ENCODE data around the gene HTT-AS.
"Not testable (repeated sequence)": the region's sequence is repeated elsewhere in the genome, so short reads cannot be mapped to it uniquely, and the experiment has no call there.

HTT-AS gene

DNA sequence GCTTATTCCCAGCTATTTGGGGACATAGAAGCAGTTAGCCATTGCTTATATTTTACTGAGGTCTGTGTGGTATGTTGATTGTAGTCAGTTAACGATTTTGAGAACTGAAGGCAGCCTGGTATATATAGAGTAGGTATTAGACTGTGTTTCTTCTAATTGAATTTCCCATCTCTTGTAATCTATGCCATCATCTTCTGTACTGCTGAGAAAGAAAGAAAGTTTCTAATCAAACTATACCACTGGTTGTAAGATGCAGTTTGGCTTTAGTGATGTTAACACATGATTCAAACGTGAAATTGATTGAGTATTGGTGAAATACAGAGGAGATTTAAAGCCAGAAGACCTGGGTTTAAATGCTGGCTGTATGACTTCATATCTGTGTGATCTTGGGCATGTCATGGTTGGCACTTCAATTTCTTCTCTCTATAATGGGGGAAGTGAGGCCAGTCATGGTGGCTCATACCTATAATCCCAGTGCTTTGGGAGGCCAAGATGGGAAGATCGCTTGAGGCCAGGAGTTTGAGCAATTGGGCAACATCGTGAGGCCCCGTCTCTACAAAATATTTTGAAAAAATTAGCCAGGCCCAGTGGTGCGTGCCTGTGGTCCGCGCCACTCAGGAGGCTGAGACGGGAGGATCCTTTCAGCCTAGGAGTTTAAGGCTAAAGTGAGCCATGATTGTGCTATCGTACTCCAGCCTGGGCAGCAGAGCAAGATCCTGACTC, 11.8 kb upstream of the HTT-AS start:
- DNase-seq = no peak

DNA sequence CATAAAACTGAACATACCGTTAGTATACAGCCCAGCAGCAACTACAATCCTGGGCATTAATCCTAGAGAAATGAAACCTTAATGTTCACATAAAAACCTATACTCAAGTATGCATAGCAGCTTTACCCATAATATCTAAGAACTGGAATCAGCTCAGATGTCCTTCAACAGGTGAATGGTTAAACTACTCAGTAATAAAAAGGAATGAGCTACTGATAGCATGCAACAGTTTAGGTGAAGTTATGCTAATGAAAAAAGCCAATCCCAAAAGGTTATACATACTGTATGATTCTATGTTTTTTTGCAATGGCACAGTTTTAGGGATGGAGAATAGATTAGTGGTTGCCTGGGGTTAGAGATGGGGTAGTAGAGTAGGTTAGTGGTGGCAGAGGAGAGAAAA, 9.4 kb upstream of the HTT-AS start:
- DNase-seq = no peak

DNA sequence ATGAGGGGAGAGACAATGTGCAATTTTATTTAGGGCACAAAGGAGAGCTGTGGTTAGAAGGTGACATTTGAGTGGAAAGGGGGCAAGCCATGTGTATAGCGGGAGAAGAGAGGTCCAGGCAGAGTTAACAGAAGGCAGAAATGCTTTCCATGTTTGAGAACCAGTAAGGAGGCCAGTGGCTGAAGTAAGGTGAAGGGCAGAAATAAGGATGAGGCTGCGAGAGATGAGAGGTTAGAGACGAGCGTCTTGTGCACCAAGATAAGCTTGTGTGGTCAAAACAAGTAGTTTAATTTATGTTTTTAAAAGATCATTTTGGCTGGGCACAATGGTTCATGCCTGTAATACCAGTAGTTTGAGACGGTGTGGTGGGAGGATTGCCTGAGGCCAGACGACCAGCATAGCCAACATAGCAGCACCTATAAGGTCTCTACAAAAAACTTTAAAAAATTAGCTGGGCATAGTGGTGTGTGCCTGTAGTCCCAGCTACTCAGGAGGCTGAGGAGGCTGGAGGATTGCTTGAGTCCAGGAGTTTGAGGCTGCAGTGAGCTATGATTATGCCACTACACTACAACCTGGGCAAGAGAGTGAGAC, 8.7 kb upstream of the HTT-AS start:
- DNase-seq = no peak

DNA sequence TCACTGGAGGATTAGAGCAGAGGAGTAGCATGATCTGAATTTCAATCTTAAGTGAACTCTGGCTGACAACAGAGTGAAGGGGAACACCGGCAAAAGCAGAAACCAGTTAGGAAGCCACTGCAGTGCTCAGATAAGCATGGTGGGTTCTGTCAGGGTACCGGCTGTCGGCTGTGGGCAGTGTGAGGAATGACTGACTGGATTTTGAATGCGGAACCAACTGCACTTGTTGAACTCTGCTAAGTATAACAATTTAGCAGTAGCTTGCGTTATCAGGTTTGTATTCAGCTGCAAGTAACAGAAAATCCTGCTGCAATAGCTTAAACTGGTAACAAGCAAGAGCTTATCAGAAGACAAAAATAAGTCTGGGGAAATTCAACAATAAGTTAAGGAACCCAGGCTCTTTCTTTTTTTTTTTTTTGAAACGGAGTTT, 5.4 kb upstream of the HTT-AS start:
- no peak for DNase-seq

DNA sequence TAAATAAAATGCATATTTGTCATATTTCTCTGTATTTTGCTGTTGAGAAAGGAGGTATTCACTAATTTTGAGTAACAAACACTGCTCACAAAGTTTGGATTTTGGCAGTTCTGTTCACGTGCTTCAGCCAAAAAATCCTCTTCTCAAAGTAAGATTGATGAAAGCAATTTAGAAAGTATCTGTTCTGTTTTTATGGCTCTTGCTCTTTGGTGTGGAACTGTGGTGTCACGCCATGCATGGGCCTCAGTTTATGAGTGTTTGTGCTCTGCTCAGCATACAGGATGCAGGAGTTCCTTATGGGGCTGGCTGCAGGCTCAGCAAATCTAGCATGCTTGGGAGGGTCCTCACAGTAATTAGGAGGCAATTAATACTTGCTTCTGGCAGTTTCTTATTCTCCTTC, 3.5 kb upstream of the HTT-AS start:
- no peak for DNase-seq

DNA sequence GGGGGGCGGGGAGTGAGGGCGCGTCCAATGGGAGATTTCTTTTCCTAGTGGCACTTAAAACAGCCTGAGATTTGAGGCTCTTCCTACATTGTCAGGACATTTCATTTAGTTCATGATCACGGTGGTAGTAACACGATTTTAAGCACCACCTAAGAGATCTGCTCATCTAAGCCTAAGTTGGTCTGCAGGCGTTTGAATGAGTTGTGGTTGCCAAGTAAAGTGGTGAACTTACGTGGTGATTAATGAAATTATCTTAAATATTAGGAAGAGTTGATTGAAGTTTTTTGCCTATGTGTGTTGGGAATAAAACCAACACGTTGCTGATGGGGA, 1.3 kb upstream of the HTT-AS start:
- no peak for DNase-seq

DNA sequence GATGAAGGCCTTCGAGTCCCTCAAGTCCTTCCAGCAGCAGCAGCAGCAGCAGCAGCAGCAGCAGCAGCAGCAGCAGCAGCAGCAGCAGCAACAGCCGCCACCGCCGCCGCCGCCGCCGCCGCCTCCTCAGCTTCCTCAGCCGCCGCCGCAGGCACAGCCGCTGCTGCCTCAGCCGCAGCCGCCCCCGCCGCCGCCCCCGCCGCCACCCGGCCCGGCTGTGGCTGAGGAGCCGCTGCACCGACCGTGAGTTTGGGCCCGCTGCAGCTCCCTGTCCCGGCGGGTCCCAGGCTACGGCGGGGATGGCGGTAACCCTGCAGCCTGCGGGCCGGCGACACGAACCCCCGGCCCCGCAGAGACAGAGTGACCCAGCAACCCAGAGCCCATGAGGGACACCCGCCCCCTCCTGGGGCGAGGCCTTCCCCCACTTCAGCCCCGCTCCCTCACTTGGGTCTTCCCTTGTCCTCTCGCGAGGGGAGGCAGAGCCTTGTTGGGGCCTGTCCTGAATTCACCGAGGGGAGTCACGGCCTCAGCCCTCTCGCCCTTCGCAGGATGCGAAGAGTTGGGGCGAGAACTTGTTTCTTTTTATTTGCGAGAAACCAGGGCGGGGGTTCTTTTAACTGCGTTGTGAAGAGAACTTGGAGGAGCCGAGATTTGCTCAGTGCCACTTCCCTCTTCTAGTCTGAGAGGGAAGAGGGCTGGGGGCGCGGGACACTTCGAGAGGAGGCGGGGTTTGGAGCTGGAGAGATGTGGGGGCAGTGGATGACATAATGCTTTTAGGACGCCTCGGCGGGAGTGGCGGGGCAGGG, 711 bp upstream of the HTT-AS start:
- DNase-seq = peak; percentile 4 to 64

DNA sequence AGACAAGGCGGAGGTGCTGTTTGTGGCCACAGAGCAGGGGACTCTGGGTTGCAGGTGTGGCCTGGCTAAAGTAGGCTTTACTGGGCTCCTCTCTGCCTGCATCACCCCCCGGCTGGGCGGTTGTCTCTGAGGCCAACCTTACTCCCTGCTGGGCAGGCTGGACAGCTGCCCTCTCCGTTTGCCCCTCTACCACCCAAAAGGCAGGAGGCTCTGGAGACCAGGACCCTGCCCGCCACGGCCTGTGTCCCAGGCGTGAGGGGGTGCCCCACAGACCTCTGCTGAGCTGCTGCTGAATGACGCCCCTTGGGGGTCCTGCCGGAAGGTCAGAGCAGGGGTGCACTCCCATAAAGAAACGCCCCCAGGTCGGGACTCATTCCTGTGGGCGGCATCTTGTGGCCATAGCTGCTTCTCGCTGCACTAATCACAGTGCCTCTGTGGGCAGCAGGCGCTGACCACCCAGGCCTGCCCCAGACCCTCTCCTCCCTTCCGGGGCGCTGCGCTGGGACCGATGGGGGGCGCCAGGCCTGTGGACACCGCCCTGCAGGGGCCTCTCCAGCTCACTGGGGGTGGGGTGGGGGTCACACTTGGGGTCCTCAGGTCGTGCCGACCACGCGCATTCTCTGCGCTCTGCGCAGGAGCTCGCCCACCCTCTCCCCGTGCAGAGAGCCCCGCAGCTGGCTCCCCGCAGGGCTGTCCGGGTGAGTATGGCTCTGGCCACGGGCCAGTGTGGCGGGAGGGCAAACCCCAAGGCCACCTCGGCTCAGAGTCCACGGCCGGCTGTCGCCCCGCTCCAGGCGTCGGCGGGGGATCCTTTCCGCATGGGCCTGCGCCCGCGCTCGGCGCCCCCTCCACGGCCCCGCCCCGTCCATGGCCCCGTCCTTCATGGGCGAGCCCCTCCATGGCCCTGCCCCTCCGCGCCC, 920 bp downstream of the HTT-AS start:
- no peak for DNase-seq

DNA sequence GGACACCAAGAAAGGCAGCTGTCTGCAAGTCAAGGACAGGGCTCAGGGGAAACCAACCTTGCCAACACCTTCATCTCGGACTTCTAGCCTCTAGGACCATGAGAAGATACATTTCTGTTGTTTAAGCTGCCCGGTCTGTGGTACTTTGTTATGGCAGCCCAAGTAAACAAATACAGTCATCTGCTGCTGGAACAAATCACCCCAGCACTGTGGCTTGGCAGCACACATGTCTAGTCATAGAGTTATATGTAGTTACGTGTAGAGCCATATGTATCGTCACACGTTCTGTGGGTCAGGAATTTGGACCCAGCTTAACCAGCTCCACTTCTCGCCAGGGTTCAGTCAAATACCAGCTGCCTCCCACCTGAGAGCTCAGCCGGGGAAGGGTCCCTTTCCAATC, 2.5 kb downstream of the HTT-AS start:
- DNase-seq = no peak

DNA sequence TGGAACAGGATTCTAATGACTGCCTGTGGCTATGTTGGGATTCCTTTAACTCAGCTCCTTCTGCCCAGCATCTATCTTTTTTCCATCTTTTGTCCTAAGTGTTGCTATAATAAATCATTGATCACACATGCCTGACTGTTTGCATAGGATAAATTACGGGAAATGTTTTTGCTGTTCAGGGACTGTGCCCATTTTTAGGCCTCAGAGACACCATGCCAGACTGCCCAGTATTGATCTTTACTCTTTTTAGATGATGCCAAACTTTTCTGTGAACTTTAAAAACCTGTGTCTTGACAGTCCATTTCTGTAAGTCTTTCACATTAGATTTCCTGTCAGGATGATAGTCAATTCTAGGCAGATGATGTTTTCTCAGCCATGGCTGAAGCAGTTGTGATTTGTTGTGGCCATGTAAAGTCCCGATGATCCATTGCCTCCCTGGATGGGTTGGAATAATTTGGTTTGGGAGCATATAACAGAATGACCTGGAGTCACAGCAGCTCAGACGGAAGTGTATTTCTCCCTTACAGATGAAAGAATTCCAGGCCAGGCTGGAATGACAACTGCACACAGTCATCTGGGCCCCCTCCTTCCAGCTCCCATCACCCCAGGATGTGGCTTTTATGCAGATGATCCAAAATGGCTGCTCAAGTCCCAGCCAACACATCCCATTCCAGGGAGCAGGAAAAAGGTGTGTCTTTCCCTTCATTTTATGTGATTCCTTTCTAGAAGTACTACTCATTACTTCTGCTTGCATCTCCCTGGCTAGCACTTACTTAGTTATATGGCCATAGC, 3.4 kb downstream of the HTT-AS start:
- no peak for DNase-seq

DNA sequence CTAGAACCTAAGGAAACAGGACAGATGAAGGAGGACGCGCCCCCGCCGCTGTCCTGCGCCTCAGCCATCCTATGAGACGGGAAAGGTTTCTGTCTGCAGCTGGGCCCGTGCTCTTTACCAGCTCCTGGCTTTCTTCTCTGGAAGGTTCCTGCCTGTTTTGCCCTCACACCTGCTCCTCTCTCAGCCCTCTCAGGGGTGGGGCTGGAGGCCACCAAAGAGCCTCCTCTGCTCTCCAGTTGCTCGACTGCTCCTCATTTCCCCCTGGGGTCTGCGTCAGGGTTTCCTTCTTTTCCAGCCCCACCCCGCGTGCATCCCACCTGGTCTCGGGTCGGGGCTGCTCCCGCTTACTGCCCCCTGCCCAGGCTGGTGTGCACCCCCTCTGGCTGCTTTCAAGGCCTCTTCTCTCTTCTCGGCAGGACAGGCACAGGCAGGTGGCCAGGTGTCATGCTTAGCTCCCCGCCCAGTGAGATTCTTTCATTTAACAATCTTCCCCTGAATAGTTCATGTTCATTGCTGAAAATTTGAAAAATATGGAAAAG, 4.6 kb downstream of the HTT-AS start:
- no peak for DNase-seq

DNA sequence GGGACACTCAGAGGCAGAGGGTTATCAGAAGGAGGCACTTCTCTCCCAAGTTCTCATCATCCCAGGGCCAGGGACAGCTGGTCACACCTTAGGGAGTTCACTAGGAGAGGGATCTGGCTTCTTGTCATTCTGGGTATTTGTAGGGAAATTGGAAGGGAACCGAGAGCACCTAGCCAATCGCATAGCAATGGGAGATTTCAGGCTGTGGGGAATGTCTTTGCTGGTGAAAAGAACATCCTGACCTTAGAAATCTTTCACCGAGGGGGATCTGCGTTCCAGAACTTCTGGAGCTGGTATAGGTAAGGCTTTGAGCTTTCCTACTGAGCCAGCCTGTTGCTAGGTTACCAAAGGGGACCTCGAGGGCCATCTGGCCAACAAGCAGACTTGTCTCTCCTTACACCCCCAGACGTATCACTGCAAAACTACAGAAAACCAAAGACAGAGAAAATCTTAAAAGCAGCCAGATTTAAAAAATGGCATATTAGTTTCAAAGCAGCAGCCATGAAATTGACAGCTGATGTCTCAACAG, 6.8 kb downstream of the HTT-AS start:
- DNase-seq = no peak

DNA sequence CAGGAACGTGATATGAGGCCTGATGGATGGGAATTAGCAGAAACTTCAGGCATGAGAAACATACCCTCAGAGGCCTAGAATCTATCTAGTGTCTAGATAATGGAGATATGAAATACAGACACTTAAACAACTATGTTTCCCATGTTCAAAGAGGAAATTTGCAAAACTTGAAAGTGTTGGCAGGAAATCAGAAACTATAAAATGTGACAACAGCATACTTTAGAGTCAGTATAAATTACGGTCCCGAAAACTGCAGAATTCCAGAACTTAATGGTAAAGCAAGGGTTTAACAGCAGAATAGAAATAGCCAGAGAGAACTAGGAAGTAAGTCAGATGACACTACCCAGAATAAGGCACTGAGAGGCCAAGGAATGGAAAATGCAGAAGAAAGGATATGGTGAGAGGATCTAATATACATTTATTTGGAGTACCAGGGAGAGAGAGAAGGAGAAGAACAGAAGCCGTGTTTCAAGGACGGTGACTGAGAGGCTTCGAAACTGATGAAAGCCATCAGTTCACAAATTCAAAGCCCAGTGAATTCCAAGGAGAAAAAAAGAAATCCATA, 7.4 kb downstream of the HTT-AS start:
- no peak for DNase-seq

DNA sequence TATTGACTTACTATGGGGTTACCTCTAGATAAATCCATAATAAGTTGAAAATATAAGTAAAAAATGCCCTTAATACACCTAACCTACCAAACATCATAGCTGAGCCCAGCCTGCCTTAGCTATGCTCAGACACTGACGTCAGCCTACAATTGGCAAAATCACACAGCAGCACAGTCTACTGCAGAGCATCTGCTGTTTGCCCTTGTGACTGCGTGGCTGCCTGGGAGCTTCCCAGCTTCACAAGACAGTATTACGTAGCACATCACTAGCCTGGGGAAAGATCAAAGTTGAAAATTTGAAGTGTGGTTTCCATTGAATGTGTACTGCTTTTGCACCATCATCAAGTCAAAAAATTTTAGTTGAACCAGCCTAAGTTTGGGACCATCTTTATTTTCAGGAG, 8.8 kb downstream of the HTT-AS start:
- no peak for DNase-seq

DNA sequence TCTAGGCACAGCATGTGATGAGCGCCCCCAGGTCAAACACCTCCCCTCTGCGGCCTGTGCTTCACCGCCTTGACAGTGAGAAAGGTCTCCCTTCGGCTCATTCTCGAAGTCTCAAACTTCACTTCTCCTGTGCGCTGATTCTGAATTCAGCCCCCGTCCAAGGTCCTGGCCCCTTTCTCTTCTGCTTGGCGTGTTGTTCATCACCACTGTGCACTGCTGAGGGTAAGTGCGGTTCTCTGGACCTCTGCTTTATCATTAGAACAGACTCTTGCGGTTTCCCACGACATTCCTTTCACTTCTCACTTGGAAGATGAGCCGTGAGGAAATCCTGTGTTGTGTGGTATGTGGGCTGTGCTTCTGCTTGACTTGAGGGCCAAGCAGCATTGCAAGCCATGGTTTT, 11.9 kb downstream of the HTT-AS start:
- no peak for DNase-seq

DNA sequence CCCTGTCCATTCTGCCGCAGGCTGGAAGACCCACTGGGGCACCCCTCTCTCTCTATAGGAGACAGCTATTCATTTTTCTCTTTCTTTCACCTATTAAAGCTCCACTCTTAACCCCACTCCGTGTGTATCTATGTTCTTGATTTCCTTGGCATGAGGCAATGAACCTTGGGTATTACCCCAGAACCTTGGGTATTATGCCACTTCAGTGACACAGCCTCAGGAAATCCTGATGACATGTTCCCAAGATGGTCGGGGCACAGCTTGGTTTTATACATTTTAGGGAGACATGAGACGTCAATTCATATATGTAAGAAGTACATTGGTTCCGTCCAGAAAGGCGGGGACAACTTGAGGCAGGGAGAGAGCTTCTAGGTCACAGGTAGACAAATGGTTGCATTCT, 13.4 kb downstream of the HTT-AS start:
- DNase-seq = no peak

DNA sequence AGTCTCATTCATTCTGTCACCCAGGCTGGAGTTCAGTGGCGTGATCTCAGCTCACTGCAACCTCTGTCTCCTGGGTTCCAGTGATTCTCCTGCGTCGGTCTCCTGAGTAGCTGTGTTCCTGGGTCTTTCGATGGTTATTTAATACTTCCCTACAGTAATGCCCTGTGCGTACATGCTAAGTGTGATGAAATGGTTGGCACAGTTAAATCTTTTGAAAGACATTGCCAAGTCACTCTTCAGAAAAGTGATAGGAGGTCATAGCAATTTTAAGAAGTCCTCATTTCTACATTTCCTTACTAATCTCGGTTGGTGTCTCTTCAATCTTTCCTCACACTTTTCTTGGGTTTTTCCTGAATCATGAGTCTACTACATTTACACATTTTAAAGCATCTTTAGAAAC, 14.4 kb downstream of the HTT-AS start:
- no peak for DNase-seq

DNA sequence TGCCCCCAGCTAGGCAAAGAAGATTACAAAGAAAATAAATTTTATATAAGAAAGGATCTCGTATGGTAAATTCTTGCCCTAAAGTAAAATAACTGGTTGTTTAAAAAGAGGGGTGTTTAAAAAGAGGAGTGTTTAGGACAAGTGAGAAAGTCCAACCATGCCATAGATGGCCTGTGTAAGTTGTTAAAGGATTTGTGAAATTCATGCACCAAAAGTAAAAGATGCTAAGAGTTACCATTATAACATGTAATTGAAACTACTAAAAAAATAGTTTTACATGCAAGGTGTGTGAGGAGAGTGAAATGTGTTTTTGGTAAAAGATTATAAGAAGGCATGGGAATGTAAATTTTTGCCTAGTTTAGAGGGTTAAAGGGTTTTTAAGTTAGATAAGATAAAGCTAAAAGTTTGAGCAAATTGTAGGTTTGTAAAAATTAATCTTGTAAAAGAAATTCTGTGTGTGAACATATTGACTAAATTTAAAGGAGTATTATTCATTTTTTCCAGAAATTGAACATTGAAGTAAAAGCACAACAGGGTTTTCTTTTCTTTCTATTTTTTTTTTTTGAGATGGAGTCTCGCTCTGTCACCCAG, 20.1 kb downstream of the HTT-AS start:
- DNase-seq = no peak

DNA sequence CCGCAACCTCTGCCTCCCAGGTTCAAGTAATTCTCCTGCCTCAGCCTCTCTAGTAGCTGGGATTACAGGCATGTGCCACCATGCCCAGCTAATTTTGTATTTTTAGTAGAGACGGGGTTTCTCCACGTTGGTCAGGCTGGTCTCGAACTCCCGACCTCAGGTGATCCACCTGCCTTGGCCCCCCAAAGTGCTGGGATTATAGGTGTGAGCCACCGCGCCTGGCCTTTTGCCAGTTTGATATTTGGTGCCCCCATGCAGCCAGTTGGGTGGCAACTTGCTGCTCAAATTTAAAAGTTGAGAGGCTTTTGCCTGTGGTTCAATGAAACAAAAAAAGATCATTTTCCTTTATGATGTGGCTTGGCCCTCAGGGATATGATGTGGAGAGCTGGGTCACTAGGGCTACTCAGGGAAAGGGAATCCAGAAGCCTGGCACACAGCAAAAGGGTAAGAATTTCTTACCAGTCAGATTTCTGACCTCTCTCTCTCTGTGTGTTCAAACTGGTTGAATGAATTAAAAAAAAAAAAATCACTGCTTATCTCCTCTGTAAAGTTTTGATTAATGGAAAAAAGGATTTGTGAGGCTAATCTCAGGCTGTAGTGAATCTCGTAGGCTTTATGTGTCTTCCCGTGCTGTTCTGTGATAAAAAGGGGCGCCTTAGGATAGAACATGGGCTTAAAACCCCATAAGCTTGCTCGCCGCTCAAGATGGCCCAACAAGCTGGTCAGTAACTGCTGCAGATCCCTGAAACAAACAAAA, 23.0 kb downstream of the HTT-AS start:
- not testable (repeated sequence) for DNase-seq
